HEK293 (cell line): ENCODE data around the gene CHCHD6.

Source experiments
- CTCF ChIA-PET: fragments of 350-600 bp; formaldehyde crosslinking; extraction: SDS; loops from one replicate; lab custom pipeline; 2021; ENCODE audit warnings: antibody characterized with exemption; lab: Yijun Ruan, JAX
- POLR2A ChIA-PET: fragments of 300-600 bp; formaldehyde crosslinking; extraction: SDS; loops from one replicate; lab custom pipeline; 2020; ENCODE audit warnings: antibody characterized with exemption, inconsistent platforms; lab: Yijun Ruan, JAX
- H3K27ac ChIP-seq: fragments of 200-500 bp; sonication (Bioruptor generic); 2 replicates; pipeline ENCODE4 v1.5.1; 2014; ENCODE audit warnings: low read depth, low read length, control low read depth, inconsistent platforms; ENCODE audit errors: extremely low read depth
- H3K36me3 ChIP-seq, 2 experiments: fragments of 200-500 bp in 1 of 2; sonication (Bioruptor generic) in 1 of 2; 1 replicate in 1 of 2; 2 replicates in 1 of 2; pipeline ENCODE4 v1.5.1; 2014 to 2017; ENCODE audit warnings: inconsistent platforms in 2 of 2, low read length in 2 of 2; ENCODE audit not compliant: control insufficient read depth in 2 of 2, insufficient read depth in 1 of 2
- H3K4me1 ChIP-seq: fragments of 200-500 bp; sonication (Bioruptor generic); 2 replicates; pipeline ENCODE4 v1.5.1; 2014; ENCODE audit warnings: mild to moderate bottlenecking, low read length, inconsistent platforms; ENCODE audit not compliant: control insufficient read depth, insufficient read depth
- H3K4me3 ChIP-seq: 2 replicates; pipeline ENCODE4 v1.5.1; 2011; ENCODE audit warnings: low read depth, mild to moderate bottlenecking, control low read depth, low read length, moderate library complexity
- H3K9me3 ChIP-seq: fragments of 200-500 bp; sonication (Bioruptor generic); 2 replicates; pipeline ENCODE4 v1.5.1; 2014; ENCODE audit warnings: low read depth, low read length, inconsistent platforms; ENCODE audit not compliant: control insufficient read depth, insufficient read depth
- IKZF3 ChIP-seq: fragments of 450-650 bp; IDR thresholded peaks from 2 replicates; pipeline ENCODE4 v1.5.0; 2018; ENCODE audit warnings: missing biosample characterization, mild to moderate bottlenecking, missing genetic modification characterization, moderate library complexity
- KLF9 ChIP-seq: fragments of 450-650 bp; formaldehyde crosslinking; IDR thresholded peaks from 2 replicates; pipeline ENCODE4 v1.5.1; 2016; ENCODE audit warnings: missing biosample characterization, missing genetic modification characterization, low read depth
- PRDM2 ChIP-seq: fragments of 450-650 bp; formaldehyde crosslinking; IDR thresholded peaks from 2 replicates; pipeline ENCODE4 v1.5.1; 2016; ENCODE audit warnings: missing biosample characterization, missing genetic modification characterization, borderline replicate concordance
- SP7 ChIP-seq: fragments of 450-650 bp; formaldehyde crosslinking; IDR thresholded peaks from 2 replicates; pipeline ENCODE4 v1.5.1; 2016; ENCODE audit warnings: missing biosample characterization, missing genetic modification characterization
- TRIM28 ChIP-seq: IDR thresholded peaks from 2 replicates; pipeline ENCODE4 v1.6.1; 2011; ENCODE audit warnings: low read length, control low read depth, borderline replicate concordance
- ZFP3 ChIP-seq: fragments of 450-650 bp; formaldehyde crosslinking; IDR thresholded peaks from 2 replicates; pipeline ENCODE4 v1.5.1; 2016; ENCODE audit warnings: low read depth, missing biosample characterization, missing genetic modification characterization
- ZNF404 ChIP-seq: fragments of 450-650 bp; formaldehyde crosslinking; IDR thresholded peaks from 2 replicates; pipeline ENCODE4 v1.5.1; 2017; ENCODE audit warnings: missing biosample characterization, missing genetic modification characterization
- ZNF558 ChIP-seq: fragments of 450-650 bp; formaldehyde crosslinking; IDR thresholded peaks from 2 replicates; pipeline ENCODE4 v1.5.1; 2016; ENCODE audit warnings: missing biosample characterization, missing genetic modification characterization
- ZNF677 ChIP-seq: fragments of 450-650 bp; IDR thresholded peaks from 2 replicates; pipeline ENCODE4 v1.5.0; 2018; ENCODE audit warnings: missing biosample characterization, mild to moderate bottlenecking, missing genetic modification characterization, moderate library complexity
- ZNF776 ChIP-seq: fragments of 450-650 bp; formaldehyde crosslinking; IDR thresholded peaks from 2 replicates; pipeline ENCODE4 v1.5.0; 2017; ENCODE audit warnings: missing biosample characterization, missing genetic modification characterization, borderline replicate concordance
- ZNF791 ChIP-seq: fragments of 450-650 bp; formaldehyde crosslinking; IDR thresholded peaks from 2 replicates; pipeline ENCODE4 v1.5.1; 2016; ENCODE audit warnings: missing biosample characterization, missing genetic modification characterization
- ZNF830 ChIP-seq: fragments of 450-650 bp; IDR thresholded peaks from 2 replicates; pipeline ENCODE4 v1.5.0; 2018; ENCODE audit warnings: missing biosample characterization, missing genetic modification characterization, low read depth, mild to moderate bottlenecking, moderate library complexity
- ZXDB ChIP-seq: fragments of 450-650 bp; formaldehyde crosslinking; IDR thresholded peaks from 2 replicates; pipeline ENCODE4 v1.5.1; 2016; ENCODE audit warnings: missing biosample characterization, missing genetic modification characterization
- TF ChIP-seq, protein P1 (sequence below): fragments of 450-650 bp; formaldehyde crosslinking; IDR thresholded peaks from 2 replicates; pipeline ENCODE4 v1.5.1; 2017; ENCODE audit warnings: missing biosample characterization, missing genetic modification characterization
- TF ChIP-seq, protein P2 (sequence below): fragments of 450-650 bp; formaldehyde crosslinking; IDR thresholded peaks from 2 replicates; pipeline ENCODE4 v1.5.1; 2016; ENCODE audit warnings: missing biosample characterization, missing genetic modification characterization
- TF ChIP-seq, protein P3 (sequence below): fragments of 450-650 bp; formaldehyde crosslinking; IDR thresholded peaks from 2 replicates; pipeline ENCODE4 v1.5.1; 2016; ENCODE audit warnings: missing biosample characterization, missing genetic modification characterization
- TF ChIP-seq, protein P4 (sequence below): sonication (generic); formaldehyde crosslinking; IDR thresholded peaks from 2 replicates; pipeline ENCODE4 v1.8.1; 2022; ENCODE audit warnings: mild to moderate bottlenecking, moderate library complexity, missing genetic modification reagents

The CHCHD6 gene

GRCh38 chr3:126737527-126737926 lies 33.5 kb downstream of the CHCHD6 start (continued):
- TF ChIP-seq, protein P1, sequence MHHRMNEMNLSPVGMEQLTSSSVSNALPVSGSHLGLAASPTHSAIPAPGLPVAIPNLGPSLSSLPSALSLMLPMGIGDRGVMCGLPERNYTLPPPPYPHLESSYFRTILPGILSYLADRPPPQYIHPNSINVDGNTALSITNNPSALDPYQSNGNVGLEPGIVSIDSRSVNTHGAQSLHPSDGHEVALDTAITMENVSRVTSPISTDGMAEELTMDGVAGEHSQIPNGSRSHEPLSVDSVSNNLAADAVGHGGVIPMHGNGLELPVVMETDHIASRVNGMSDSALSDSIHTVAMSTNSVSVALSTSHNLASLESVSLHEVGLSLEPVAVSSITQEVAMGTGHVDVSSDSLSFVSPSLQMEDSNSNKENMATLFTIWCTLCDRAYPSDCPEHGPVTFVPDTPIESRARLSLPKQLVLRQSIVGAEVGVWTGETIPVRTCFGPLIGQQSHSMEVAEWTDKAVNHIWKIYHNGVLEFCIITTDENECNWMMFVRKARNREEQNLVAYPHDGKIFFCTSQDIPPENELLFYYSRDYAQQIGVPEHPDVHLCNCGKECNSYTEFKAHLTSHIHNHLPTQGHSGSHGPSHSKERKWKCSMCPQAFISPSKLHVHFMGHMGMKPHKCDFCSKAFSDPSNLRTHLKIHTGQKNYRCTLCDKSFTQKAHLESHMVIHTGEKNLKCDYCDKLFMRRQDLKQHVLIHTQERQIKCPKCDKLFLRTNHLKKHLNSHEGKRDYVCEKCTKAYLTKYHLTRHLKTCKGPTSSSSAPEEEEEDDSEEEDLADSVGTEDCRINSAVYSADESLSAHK, result no peak
- TF ChIP-seq KLF9 (tag by site-specific recombination), result no peak
- no peak for TF ChIP-seq ZNF677 (tag by site-specific recombination)

DNA sequence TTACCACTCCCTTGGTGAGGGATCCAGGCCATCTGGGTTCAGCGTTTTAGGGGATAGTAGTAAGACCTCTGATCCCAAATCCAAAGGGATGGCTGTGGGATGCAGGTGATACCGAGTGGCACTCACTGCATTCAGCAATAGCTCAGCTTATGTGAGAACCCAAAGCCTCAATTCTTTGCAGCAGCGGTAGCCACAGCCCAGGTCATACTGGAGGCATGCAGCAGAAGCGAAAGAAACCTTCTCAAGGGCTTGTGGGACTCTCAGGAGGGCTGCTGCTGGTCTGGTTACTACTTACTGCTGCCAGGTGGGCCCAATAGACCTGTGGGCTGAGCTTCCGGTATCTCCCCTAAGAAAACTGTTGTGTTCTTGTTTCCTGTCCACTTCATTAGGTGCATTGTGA lies 38.0 kb downstream of the CHCHD6 start:
- no peak for TF ChIP-seq PRDM2
- no peak for TF ChIP-seq TRIM28
- TF ChIP-seq ZXDB (tag by site-specific recombination), result no peak
- TF ChIP-seq, protein P2, sequence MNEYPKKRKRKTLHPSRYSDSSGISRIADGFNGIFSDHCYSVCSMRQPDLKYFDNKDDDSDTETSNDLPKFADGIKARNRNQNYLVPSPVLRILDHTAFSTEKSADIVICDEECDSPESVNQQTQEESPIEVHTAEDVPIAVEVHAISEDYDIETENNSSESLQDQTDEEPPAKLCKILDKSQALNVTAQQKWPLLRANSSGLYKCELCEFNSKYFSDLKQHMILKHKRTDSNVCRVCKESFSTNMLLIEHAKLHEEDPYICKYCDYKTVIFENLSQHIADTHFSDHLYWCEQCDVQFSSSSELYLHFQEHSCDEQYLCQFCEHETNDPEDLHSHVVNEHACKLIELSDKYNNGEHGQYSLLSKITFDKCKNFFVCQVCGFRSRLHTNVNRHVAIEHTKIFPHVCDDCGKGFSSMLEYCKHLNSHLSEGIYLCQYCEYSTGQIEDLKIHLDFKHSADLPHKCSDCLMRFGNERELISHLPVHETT (tag by site-specific recombination), result no peak
- no peak for TF ChIP-seq ZNF776 (tag by site-specific recombination)
- TF ChIP-seq ZNF830 (tag by site-specific recombination), result no peak
- TF ChIP-seq, protein P3, sequence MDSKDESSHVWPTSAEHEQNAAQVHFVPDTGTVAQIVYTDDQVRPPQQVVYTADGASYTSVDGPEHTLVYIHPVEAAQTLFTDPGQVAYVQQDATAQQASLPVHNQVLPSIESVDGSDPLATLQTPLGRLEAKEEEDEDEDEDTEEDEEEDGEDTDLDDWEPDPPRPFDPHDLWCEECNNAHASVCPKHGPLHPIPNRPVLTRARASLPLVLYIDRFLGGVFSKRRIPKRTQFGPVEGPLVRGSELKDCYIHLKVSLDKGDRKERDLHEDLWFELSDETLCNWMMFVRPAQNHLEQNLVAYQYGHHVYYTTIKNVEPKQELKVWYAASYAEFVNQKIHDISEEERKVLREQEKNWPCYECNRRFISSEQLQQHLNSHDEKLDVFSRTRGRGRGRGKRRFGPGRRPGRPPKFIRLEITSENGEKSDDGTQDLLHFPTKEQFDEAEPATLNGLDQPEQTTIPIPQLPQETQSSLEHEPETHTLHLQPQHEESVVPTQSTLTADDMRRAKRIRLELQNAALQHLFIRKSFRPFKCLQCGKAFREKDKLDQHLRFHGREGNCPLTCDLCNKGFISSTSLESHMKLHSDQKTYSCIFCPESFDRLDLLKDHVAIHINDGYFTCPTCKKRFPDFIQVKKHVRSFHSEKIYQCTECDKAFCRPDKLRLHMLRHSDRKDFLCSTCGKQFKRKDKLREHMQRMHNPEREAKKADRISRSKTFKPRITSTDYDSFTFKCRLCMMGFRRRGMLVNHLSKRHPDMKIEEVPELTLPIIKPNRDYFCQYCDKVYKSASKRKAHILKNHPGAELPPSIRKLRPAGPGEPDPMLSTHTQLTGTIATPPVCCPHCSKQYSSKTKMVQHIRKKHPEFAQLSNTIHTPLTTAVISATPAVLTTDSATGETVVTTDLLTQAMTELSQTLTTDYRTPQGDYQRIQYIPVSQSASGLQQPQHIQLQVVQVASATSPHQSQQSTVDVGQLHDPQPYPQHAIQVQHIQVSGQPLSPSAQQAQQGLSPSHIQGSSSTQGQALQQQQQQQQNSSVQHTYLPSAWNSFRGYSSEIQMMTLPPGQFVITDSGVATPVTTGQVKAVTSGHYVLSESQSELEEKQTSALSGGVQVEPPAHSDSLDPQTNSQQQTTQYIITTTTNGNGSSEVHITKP, result no peak
- TF ChIP-seq ZNF558 (tag by site-specific recombination), result no peak
- TF ChIP-seq ZNF791 (tag by site-specific recombination), result no peak
- TF ChIP-seq ZNF404 (tag by site-specific recombination), result no peak
- TF ChIP-seq, protein P4, sequence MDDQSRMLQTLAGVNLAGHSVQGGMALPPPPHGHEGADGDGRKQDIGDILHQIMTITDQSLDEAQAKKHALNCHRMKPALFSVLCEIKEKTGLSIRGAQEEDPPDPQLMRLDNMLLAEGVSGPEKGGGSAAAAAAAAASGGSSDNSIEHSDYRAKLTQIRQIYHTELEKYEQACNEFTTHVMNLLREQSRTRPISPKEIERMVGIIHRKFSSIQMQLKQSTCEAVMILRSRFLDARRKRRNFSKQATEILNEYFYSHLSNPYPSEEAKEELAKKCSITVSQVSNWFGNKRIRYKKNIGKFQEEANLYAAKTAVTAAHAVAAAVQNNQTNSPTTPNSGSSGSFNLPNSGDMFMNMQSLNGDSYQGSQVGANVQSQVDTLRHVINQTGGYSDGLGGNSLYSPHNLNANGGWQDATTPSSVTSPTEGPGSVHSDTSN (CRISPR knock-in tag), result no peak
- TF ChIP-seq ZFP3, result no peak
- TF ChIP-seq SP7 (tag by site-specific recombination), result no peak
- TF ChIP-seq ZNF677 (tag by site-specific recombination), result no peak
- no peak for TF ChIP-seq IKZF3 (tag by site-specific recombination)
- POLR2A ChIA-PET, result no interaction called here
- CTCF ChIA-PET, result interaction anchor here (1.2 kb wide), 1 partner anchor 10 kb away, joined by 6 read pairs; no protein-coding TSS in a partner anchor
- Histone ChIP-seq H3K9me3 (no peaks in the 10 kb centered on the region), H3K36me3 (peaks cover 0 to 34% of the 10 kb centered on the region in 2 experiments; a peak in 1 of 3 replicates), H3K4me3 (no peak overlapping the region), H3K27ac (no peak overlapping the region), H3K4me1 (no peaks in the 10 kb centered on the region)
